ENCODE data around the gene PGS1.
A peak's percentile ranks its signal among the peaks of the same experiment; 100 is the strongest.

PGS1 gene

DNA sequence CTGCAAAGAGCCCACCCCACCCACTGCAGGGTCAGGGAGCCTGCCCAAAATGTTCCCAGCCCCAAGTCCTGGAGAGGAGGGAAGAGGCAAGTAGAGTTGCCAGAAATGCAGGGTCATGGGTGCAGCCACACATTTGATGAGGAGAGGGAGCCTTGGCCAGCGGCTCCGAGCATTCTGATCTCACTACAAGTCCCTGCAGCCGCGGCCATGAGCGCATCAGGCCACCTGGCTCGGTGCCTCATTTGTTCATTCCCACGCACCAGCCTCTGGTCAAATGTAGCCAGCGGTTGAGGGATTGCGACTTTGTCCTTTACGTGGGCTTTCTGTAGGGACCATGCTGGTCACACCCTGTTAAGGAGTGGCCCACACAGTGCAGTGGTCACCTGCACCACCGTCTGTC lies 48.7 kb downstream of the PGS1 start:
- no peak for DNase-seq

- DNase-seq = no peak
Observed at GRCh38 chr17:78428025-78428575, 49.7 kb downstream of the PGS1 start.

DNA sequence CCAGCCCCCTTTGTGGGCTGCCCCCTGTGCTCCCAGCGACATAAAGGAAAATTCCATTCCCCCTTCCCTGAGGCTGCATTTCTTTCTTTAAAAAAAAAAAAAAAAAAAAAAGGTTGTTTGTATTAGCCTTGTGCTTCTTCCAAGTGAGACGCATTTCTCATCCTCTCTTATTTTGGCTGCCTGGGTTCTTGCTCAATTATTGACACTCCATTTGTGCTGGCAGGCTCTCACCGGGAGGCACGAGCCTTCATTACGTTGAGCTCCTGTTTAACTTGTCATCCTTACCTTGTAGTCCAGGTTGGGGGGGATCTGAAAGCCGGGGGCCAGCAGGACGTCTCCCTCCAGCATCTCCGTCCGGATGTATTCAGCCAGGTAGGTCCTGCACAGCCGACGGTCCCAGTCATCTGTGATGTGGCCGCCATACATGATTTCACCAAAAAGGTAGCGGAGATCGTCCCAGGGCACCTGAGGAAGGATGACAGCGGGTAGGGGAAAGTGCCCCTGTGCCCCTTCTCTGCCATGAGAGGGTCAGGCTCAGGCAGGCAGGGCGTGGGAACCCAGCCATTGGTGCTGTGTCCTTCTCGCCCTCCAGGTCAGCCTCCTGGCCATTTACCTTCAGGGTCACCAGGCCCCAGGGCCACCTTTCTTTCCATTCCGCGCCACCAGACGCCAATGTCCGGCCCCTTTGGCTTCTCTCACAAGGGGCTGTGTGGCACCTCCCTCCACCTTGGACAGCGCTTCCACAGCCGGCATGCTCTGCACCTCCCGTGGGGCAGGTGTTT lies 50.6 kb downstream of the PGS1 start:
- DNase-seq = no peak

- no peak for DNase-seq
Observed at GRCh38 chr17:78429618-78429995, 51.2 kb downstream of the PGS1 start.

- DNase-seq = no peak
Observed at GRCh38 chr17:78430892-78431691, 52.6 kb downstream of the PGS1 start.

DNA sequence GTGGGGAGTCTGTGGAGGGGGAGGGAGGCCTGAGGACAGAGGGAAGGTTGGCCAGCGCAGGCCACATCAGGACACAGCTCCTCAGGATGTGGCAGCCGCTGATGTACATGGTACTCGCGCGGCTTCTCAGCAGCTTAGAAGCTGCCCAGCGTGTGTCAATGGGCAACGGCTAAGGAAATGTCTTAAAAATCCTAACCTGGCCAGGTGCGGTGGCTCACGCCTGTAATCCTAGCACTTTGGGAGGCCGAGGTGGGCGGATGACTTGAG lies 53.2 kb downstream of the PGS1 start:
- no peak for DNase-seq

GRCh38 chr17:78432226-78433012 lies 54.0 kb downstream of the PGS1 start:
- no peak for DNase-seq

GRCh38 chr17:78433013-78433727 lies 54.7 kb downstream of the PGS1 start:
- DNase-seq = no peak

GRCh38 chr17:78433780-78434335 lies 55.4 kb downstream of the PGS1 start:
- no peak for DNase-seq

- no peak for DNase-seq
Observed at GRCh38 chr17:78434455-78435329, 56.2 kb downstream of the PGS1 start.

GRCh38 chr17:78435330-78436005 lies 57.0 kb downstream of the PGS1 start:
- no peak for DNase-seq

DNA sequence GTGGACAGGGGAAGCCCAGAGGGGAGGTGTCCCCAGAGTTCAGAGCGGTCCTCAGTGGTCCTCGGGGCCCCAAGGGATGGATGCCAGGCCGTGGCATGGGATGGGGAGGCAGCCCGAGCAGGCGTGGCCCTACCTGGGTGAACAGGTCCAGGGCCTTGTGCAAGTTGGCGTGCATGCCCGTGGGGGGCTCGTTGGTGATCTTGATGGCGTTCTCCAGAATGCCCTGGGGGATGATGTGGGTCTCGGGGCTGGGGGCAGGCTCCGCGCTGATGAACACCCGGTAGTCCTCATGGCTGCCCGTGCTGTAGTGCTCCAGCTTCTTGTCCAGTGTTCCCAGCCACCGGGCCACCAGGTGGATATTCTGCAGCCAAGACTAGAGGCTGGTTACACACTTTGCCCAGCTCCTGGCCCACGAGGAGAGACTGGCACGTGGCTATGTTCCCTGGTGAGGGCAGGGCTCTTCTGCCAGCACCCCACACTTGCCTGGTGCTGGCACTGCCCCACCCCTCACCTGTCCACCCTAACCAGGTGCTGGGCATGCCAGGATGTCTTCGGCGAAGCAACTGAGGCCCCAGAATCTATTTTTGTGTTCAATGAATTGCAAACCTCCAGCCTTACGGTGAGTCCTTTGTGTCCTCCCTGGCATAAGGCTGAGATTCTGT lies 59.2 kb downstream of the PGS1 start:
- no peak for DNase-seq

GRCh38 chr17:78438271-78438691 lies 59.8 kb downstream of the PGS1 start:
- DNase-seq = no peak

DNA sequence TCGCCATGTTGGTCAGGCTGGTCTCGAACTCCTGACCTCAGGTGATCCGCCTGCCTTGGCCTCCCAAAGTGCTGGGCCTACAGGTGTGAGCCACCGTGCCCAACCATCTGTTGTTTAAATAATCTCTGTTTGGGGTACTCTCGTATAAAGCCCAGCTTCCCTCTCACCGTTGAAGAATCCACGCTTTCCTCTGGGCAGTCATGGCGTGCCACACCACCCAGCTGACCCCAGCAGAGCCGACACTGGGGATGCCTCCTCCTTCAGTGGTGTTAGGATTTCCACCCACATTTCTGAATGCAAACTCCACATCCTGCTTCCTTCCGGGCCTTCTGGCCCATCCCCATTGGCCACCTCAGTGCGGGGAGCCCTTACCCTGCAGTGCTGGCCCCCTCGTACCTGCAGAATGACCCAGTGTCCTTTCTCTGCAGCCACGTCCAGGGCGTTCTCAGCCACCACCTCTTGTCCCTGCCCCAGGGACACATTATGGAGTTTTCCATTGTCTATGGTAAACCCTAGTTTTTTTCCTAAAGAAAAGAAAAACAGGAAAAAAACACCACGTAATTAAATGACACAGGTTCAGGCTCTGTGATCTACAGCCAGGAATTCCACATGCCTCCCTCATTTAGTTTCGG lies 60.4 kb downstream of the PGS1 start:
- DNase-seq = no peak

DNA sequence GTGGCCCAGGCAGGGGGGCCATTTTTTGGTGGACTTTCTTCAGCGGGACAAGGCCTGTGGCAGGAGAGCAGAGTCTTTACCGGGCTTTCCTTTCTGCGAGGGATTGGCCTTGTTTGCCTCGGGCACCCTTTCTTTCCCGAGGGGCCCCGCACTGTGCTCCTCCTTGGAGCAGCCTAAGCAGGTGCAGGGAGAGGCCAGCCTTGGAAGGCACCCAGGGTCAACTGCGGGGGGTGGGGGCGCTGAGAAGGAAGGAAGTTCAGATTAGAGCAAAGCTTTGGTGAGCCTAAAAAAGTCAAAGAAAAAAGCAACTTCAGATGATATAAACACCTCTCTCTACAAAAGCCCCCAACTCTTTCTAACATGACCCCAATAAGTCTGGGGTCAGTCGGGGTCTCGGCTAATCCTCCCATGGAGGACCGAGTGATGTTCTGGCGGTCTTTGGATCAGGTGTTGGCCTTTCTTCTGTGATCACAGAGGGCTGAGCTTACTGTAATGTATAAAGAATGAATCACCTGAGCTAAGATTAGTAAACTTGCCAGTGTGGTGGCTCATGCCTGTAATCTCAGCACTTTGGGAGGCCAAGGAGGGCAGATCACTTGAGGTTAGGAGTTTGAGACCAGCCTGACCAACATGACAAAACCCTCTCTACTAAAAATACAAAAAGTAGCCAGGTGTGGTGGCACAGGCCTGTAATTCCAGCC lies 63.0 kb downstream of the PGS1 start:
- DNase-seq = no peak

DNA sequence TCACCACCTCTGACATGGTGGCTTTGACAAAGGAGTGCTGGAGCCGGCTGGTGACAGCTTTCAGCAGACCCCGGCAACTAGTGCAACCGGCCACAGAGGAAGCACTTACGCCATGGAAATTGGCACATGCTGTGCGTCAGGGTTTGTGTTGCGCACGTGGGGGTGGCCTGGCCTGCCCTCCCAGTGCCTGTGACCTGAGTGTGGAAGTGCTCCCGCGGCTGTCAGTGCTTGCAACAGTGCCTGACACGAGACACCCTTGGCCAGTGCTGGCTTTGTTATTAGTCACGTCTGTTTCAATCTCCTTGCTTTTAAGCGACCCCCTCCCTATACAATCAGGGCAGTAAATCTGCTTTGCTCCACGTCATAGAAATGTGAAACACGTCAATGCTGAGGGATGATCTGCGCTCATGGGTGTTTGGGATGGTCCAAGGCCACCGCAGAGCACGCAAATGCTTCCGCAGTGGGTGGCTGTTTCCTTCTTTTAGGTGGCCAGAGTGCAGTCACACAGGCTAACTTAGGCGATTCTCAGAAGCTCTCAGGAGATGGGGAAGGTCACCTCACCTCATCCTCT lies 64.3 kb downstream of the PGS1 start:
- peak; percentile 97 to 100 (median 98) for DNase-seq

GRCh38 chr17:78444392-78444791 lies 65.9 kb downstream of the PGS1 start:
- no peak for DNase-seq

DNA sequence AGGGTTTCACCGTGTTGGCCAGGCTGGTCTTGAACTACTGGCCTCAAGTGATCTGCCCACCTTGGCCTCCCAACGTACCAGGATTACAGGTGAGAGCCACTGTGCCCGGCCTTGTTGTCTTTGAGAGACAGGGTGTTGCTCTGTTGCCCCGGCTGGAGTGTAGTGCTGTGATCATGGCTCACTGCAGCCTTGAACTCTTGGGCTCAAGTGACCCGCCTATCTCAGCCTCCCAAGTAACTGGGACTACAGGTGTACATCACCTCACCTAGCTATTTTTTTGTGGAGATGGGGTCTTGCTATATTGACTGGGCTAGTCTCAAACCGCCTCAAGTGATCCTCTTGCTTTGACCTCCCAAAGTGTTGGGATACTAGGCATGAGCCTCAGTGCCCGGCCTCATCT lies 68.4 kb downstream of the PGS1 start:
- no peak for DNase-seq

Data from suppressor macrophage (primary cell).